HepG2 (cell line): ENCODE results near the gene XPR1. TPM values are rescaled to one million over a fixed set of nuclear protein-coding genes. Genes with fewer than 3 reads are reported as not detected.
A peak's percentile ranks its signal among the peaks of the same experiment; 100 is the strongest.

Experiments used
- ADNP ChIP-seq: sonication (generic); formaldehyde crosslinking; IDR thresholded peaks from 2 replicates; pipeline ENCODE4 v1.4.0; 2020; ENCODE audit warnings: missing genetic modification reagents
- CREB1 ChIP-seq, 2 experiments: fragments of 450-650 bp in 1 of 2; IDR thresholded peaks; 2 replicates each; pipeline ENCODE4 v1.6.1; 2016 to 2017; ENCODE audit warnings: control low read depth in 1 of 2, mild to moderate bottlenecking in 1 of 2, missing compliant biosample characterization in 1 of 2, missing genetic modification characterization in 1 of 2
- DR1 ChIP-seq: sonication (generic); formaldehyde crosslinking; IDR thresholded peaks from 2 replicates; pipeline ENCODE4 v1.8.0; 2021; ENCODE audit warnings: mild to moderate bottlenecking, missing genetic modification reagents, inconsistent platforms
- GATAD2A ChIP-seq: IDR thresholded peaks from 2 replicates; pipeline ENCODE4 v1.6.1; 2016
- MBD4 ChIP-seq: IDR thresholded peaks from 2 replicates; pipeline ENCODE4 v1.6.1; 2012; ENCODE audit warnings: low read length, inconsistent platforms, borderline replicate concordance
- NR1H2 ChIP-seq: sonication (generic); formaldehyde crosslinking; IDR thresholded peaks from 2 replicates; pipeline ENCODE4 v1.8.1; 2022; ENCODE audit warnings: low read depth, missing genetic modification reagents, borderline replicate concordance
- PITX1 ChIP-seq: sonication (generic); formaldehyde crosslinking; IDR thresholded peaks from 2 replicates; pipeline ENCODE4 v1.5.1; 2020; ENCODE audit warnings: mild to moderate bottlenecking, missing genetic modification reagents
- RELA ChIP-seq: sonication (generic); formaldehyde crosslinking; IDR thresholded peaks from 2 replicates; pipeline ENCODE4 v1.4.0; 2020; ENCODE audit warnings: missing genetic modification reagents
- SP5 ChIP-seq: IDR thresholded peaks from 2 replicates; pipeline ENCODE4 v1.6.1; 2016; ENCODE audit warnings: low read depth, borderline replicate concordance
- ZFY ChIP-seq: sonication (generic); formaldehyde crosslinking; IDR thresholded peaks from 2 replicates; pipeline ENCODE4 v1.4.0; 2020; ENCODE audit warnings: missing genetic modification reagents
- ZNF20 ChIP-seq: sonication (generic); formaldehyde crosslinking; IDR thresholded peaks from 2 replicates; pipeline ENCODE4 v1.4.0; 2020; ENCODE audit warnings: mild to moderate bottlenecking, moderate library complexity, missing genetic modification reagents
- ZNF383 ChIP-seq: sonication (generic); formaldehyde crosslinking; IDR thresholded peaks from 2 replicates; pipeline ENCODE4 v1.4.0; 2020; ENCODE audit warnings: missing genetic modification reagents, mild to moderate bottlenecking, borderline replicate concordance
- ZNF552 ChIP-seq: sonication (generic); formaldehyde crosslinking; IDR thresholded peaks from 2 replicates; pipeline ENCODE4 v1.9.0; 2022; ENCODE audit warnings: missing genetic modification reagents, mild to moderate bottlenecking, borderline replicate concordance
- ZNF737 ChIP-seq: sonication (generic); formaldehyde crosslinking; IDR thresholded peaks from 2 replicates; pipeline ENCODE4 v1.5.0; 2020; ENCODE audit warnings: missing genetic modification reagents, mild to moderate bottlenecking, borderline replicate concordance
- ZNF781 ChIP-seq: sonication (generic); formaldehyde crosslinking; IDR thresholded peaks from 2 replicates; pipeline ENCODE4 v1.5.1; 2020; ENCODE audit warnings: borderline replicate concordance, mild to moderate bottlenecking, missing genetic modification reagents; ENCODE audit errors: not compliant biosample characterization
- polyA plus RNA-seq, 8 experiments: library from polyadenylated mRNA; depleted of rRNA in 3 of 8; stranded (reverse) in 7 of 8; unstranded in 1 of 8; fragments of >200 nt; fragmentation: Illumina TruSeq in 4 of 8; extraction: Trizol in 4 of 8; gene quantifications; 2 replicates each; pipeline versions ENCODE4 v1.2.1 to v1.2.3, GENCODE V29; 2011 to 2016; ENCODE audit warnings: low read depth in 4 of 8, missing spikeins in 1 of 8, mixed read lengths in 1 of 8; ENCODE audit not compliant: insufficient read depth in 1 of 8
- total RNA-seq, 5 experiments: library from RNA; depleted of rRNA; stranded (reverse); fragments of >200 nt; fragmentation: Illumina TruSeq; extraction: Trizol; gene quantifications; 2 replicates each; pipeline ENCODE4 v1.2.3, GENCODE V29; 2016; ENCODE audit warnings: low read depth in 1 of 5
- TF ChIP-seq, protein P1 (sequence below): sonication (generic); formaldehyde crosslinking; IDR thresholded peaks from 2 replicates; pipeline ENCODE4 v1.8.0; 2023; ENCODE audit warnings: mild to moderate bottlenecking, missing genetic modification reagents
- TF ChIP-seq, protein P2 (sequence below): IDR thresholded peaks from 2 replicates; pipeline ENCODE4 v1.6.1; 2016; ENCODE audit warnings: low read depth
- TF ChIP-seq, protein P3 (sequence below): sonication (generic); formaldehyde crosslinking; IDR thresholded peaks from 2 replicates; pipeline ENCODE4 v1.5.0; 2020; ENCODE audit warnings: missing genetic modification reagents
- TF ChIP-seq, protein P4 (sequence below): sonication (generic); formaldehyde crosslinking; IDR thresholded peaks from 2 replicates; pipeline ENCODE4 v1.4.0; 2020; ENCODE audit warnings: missing genetic modification reagents
- TF ChIP-seq, protein P5 (sequence below): IDR thresholded peaks from 2 replicates; pipeline ENCODE4 v1.6.1; 2016; ENCODE audit warnings: mild to moderate bottlenecking, missing biosample characterization, missing genetic modification reagents
- TF ChIP-seq, protein P6 (sequence below), 2 experiments: sonication (generic) in 1 of 2; formaldehyde crosslinking in 1 of 2; IDR thresholded peaks; 2 replicates each; pipeline versions ENCODE4 v1.4.0 to v1.6.1; 2016 to 2020; ENCODE audit warnings: borderline replicate concordance in 1 of 2, low read depth in 1 of 2, mild to moderate bottlenecking in 1 of 2, missing genetic modification reagents in 1 of 2

XPR1 gene
- total and polyA plus RNA-seq, 2 of the 13 experiments (the other 11 are each of a cell fraction or from before 2014, with no cell fraction given): 22.3 to 23.6 TPM

DNA sequence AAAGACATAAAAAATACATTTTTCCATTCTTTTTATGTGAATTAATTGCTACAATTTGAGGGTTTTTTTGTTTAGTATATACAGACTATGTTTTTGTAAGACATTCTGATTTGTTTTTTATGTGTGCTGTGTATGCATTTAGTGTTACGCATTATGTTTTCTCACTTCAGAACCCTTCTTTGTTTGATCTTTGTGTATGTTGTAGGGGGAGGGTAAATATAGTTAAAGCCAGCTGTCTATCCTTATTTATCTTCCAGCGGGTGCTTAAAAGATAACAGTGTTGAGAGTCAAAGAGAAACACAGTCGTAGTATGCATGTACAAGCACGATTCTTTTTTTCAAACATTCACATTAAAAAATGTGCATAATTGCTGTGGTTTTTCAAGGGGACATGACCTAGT lies 183.4 kb downstream of the XPR1 start (continued):
- TF ChIP-seq, protein P1, sequence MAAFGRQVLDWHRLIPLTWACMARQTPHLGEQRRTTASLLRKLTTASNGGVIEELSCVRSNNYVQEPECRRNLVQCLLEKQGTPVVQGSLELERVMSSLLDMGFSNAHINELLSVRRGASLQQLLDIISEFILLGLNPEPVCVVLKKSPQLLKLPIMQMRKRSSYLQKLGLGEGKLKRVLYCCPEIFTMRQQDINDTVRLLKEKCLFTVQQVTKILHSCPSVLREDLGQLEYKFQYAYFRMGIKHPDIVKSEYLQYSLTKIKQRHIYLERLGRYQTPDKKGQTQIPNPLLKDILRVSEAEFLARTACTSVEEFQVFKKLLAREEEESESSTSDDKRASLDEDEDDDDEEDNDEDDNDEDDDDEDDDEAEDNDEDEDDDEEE (CRISPR knock-in tag): no peak
- TF ChIP-seq ZNF781 (CRISPR knock-in tag): no peak
- no peak for TF ChIP-seq MBD4
- TF ChIP-seq PITX1 (CRISPR knock-in tag): peak; percentile 35; the same call in 1 of the 2 replicates
- TF ChIP-seq, protein P2, sequence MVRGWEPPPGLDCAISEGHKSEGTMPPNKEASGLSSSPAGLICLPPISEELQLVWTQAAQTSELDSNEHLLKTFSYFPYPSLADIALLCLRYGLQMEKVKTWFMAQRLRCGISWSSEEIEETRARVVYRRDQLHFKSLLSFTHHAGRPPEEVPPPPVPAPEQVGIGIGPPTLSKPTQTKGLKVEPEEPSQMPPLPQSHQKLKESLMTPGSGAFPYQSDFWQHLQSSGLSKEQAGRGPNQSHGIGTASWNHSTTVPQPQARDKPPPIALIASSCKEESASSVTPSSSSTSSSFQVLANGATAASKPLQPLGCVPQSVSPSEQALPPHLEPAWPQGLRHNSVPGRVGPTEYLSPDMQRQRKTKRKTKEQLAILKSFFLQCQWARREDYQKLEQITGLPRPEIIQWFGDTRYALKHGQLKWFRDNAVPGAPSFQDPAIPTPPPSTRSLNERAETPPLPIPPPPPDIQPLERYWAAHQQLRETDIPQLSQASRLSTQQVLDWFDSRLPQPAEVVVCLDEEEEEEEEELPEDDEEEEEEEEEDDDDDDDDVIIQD: peak; percentile 45; the same call in 1 of the 2 replicates
- no peak for TF ChIP-seq DR1 (CRISPR knock-in tag)
- TF ChIP-seq GATAD2A: peak; percentile 67; the same call in 1 of the 2 replicates
- no peak for TF ChIP-seq RELA (CRISPR knock-in tag)
- TF ChIP-seq, protein P3, sequence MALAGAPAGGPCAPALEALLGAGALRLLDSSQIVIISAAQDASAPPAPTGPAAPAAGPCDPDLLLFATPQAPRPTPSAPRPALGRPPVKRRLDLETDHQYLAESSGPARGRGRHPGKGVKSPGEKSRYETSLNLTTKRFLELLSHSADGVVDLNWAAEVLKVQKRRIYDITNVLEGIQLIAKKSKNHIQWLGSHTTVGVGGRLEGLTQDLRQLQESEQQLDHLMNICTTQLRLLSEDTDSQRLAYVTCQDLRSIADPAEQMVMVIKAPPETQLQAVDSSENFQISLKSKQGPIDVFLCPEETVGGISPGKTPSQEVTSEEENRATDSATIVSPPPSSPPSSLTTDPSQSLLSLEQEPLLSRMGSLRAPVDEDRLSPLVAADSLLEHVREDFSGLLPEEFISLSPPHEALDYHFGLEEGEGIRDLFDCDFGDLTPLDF: no peak
- TF ChIP-seq, protein P4, sequence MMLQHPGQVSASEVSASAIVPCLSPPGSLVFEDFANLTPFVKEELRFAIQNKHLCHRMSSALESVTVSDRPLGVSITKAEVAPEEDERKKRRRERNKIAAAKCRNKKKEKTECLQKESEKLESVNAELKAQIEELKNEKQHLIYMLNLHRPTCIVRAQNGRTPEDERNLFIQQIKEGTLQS (CRISPR knock-in tag): no peak
- TF ChIP-seq, protein P5, sequence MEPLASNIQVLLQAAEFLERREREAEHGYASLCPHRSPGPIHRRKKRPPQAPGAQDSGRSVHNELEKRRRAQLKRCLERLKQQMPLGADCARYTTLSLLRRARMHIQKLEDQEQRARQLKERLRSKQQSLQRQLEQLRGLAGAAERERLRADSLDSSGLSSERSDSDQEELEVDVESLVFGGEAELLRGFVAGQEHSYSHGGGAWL (CRISPR knock-in tag): no peak
- no peak for TF ChIP-seq ZNF383
- no peak for TF ChIP-seq ADNP (CRISPR knock-in tag)
- no peak for TF ChIP-seq NR1H2 (CRISPR knock-in tag)
- TF ChIP-seq, protein P6, sequence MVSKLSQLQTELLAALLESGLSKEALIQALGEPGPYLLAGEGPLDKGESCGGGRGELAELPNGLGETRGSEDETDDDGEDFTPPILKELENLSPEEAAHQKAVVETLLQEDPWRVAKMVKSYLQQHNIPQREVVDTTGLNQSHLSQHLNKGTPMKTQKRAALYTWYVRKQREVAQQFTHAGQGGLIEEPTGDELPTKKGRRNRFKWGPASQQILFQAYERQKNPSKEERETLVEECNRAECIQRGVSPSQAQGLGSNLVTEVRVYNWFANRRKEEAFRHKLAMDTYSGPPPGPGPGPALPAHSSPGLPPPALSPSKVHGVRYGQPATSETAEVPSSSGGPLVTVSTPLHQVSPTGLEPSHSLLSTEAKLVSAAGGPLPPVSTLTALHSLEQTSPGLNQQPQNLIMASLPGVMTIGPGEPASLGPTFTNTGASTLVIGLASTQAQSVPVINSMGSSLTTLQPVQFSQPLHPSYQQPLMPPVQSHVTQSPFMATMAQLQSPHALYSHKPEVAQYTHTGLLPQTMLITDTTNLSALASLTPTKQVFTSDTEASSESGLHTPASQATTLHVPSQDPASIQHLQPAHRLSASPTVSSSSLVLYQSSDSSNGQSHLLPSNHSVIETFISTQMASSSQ (IDR thresholded peaks at IDR 0.05; ENCODE audit: low read depth): 0 out of 2 replicates have a peak, but pooled peaks have one; percentile 31
- TF ChIP-seq, protein P6 (CRISPR knock-in tag; IDR thresholded peaks at IDR 0.05; ENCODE audit: borderline replicate concordance): no peak; the same call in 1 of the 2 replicates
- no peak for TF ChIP-seq ZNF552 (CRISPR knock-in tag)
- no peak for TF ChIP-seq ZFY (CRISPR knock-in tag)
- TF ChIP-seq SP5 (CRISPR knock-in tag): 0 out of 2 replicates have a peak, but pooled peaks have one; percentile 21
- no peak for TF ChIP-seq ZNF737 (CRISPR knock-in tag)
- no peak for TF ChIP-seq ZNF20 (CRISPR knock-in tag)
- TF ChIP-seq CREB1 (IDR thresholded peaks at IDR 0.05): no peak
- peak; percentile 69; the same call in 1 of the 2 replicates for TF ChIP-seq CREB1 (CRISPR knock-in tag; IDR thresholded peaks at IDR 0.05)
